GM12878 (cell line): ENCODE data around the gene GIGYF2. TPM values are rescaled to one million over a fixed set of nuclear protein-coding genes. Genes with fewer than 3 reads are reported as not detected.

Source experiments
- ATAC-seq: fragments of 200-7000 bp; cut with Tn5 transposase; 3 replicates; pipeline ENCODE4 v1.9.1; 2020; ENCODE audit warnings: mild to moderate bottlenecking, moderate library complexity
- BruUV-seq: library from RNA; stranded (reverse); fragments of 400-500 nt; replicated peaks from 2 replicates; lab custom pipeline; 2021; lab: Mats Ljungman, UMichigan
- CTCF ChIA-PET: fragments of 300-600 bp; sonication (Branson Sonifier 250); formaldehyde crosslinking; extraction: SDS; loops from one replicate; lab custom pipeline; 2021; ENCODE audit warnings: inconsistent platforms; lab: Yijun Ruan, JAX
- POLR2A ChIA-PET: fragments of 350-600 bp; formaldehyde crosslinking; extraction: SDS; loops from one replicate; lab custom pipeline; 2021; ENCODE audit warnings: inconsistent platforms; lab: Charles Lee
- RAD21 ChIA-PET: fragments of 300-600 bp; sonication (Branson Sonifier 250); formaldehyde crosslinking; loops from one replicate; lab custom pipeline; 2023; ENCODE audit warnings: antibody characterized with exemption; ENCODE audit not compliant: unreplicated experiment; lab: Charles Lee
- SMC1A ChIA-PET: fragments of 300-600 bp; sonication (Branson Sonifier 250); formaldehyde crosslinking; loops from one replicate; lab custom pipeline; 2023; ENCODE audit not compliant: unreplicated experiment, uncharacterized antibody; lab: Charles Lee
- DNase-seq: peaks from one replicate; pipeline ENCODE4 v3.0.0-alpha.2; 2011; ENCODE audit warnings: low read depth, low spot score
- FAIRE-seq: peaks from 3 replicates; lab custom pipeline; 2011; peaks lifted over from hg19 to GRCh38; lab: Jason Lieb, UNC
- H2AFZ ChIP-seq: 2 replicates; pipeline ENCODE4 v1.6.0; 2011; ENCODE audit warnings: low read depth, low read length, control low read depth; ENCODE audit not compliant: control insufficient read depth
- H3K27ac ChIP-seq: 2 replicates; pipeline ENCODE4 v1.5.1; 2011; ENCODE audit warnings: control low read depth; ENCODE audit not compliant: control insufficient read depth, insufficient read depth
- H3K27me3 ChIP-seq, 2 experiments: replicated peaks in 1 of 2; 2 replicates each; pipeline versions ENCODE4 v1.6.0 to v1.6.1; 2011; ENCODE audit warnings: low read length in 1 of 2; ENCODE audit not compliant: control insufficient read depth in 2 of 2, insufficient read depth in 2 of 2
- H3K36me3 ChIP-seq, 2 experiments: 2 replicates each; pipeline ENCODE4 v1.5.1; 2011; ENCODE audit warnings: low read length in 1 of 2; ENCODE audit not compliant: control insufficient read depth in 2 of 2, insufficient read depth in 2 of 2
- H3K4me1 ChIP-seq: 2 replicates; pipeline ENCODE4 v1.6.1; 2011; ENCODE audit warnings: mild to moderate bottlenecking, low read length, moderate library complexity, mixed read lengths; ENCODE audit not compliant: control insufficient read depth, insufficient read depth
- H3K4me2 ChIP-seq: 2 replicates; pipeline ENCODE4 v1.6.0; 2011; ENCODE audit warnings: control low read depth; ENCODE audit not compliant: control insufficient read depth, insufficient read depth
- H3K4me3 ChIP-seq: fragments of 200-600 bp; sonication (generic); 2 replicates; pipeline ENCODE4 v1.5.1; 2016
- H3K79me2 ChIP-seq: 2 replicates; pipeline ENCODE4 v1.6.0; 2011; ENCODE audit warnings: low read length; ENCODE audit not compliant: control insufficient read depth, insufficient read depth
- H3K9ac ChIP-seq: 2 replicates; pipeline ENCODE4 v1.8.0; 2011; ENCODE audit warnings: low read length, control low read depth, mixed read lengths; ENCODE audit not compliant: control insufficient read depth, insufficient read depth
- H3K9me3 ChIP-seq: replicated peaks from 3 replicates; pipeline ENCODE4 v1.5.1; 2011; ENCODE audit warnings: mild to moderate bottlenecking, low read length; ENCODE audit not compliant: control insufficient read depth, insufficient read depth
- H4K20me1 ChIP-seq: 2 replicates; pipeline ENCODE4 v1.6.0; 2011; ENCODE audit not compliant: control insufficient read depth, insufficient read depth
- BCL11A ChIP-seq: IDR thresholded peaks from 2 replicates; pipeline ENCODE4 v1.6.1; 2011; ENCODE audit warnings: low read depth, low read length
- EGR1 ChIP-seq, 2 experiments: IDR thresholded peaks; 1 replicate in 1 of 2; 2 replicates in 1 of 2; pipeline ENCODE4 v1.6.1; 2011 to 2012; ENCODE audit warnings: low read depth in 2 of 2, low read length in 2 of 2, borderline replicate concordance in 1 of 2, mild to moderate bottlenecking in 1 of 2, moderate library complexity in 1 of 2
- HDGF ChIP-seq: fragments of 450-650 bp; IDR thresholded peaks from 2 replicates; pipeline ENCODE4 v1.6.1; 2016; ENCODE audit warnings: antibody characterized with exemption
- IRF3 ChIP-seq: fragments of 450-650 bp; IDR thresholded peaks from 2 replicates; pipeline ENCODE4 v1.6.1; 2014; ENCODE audit warnings: mild to moderate bottlenecking
- MXI1 ChIP-seq: fragments of 150-350 bp; IDR thresholded peaks from 2 replicates; pipeline ENCODE4 v1.6.1; 2011; ENCODE audit warnings: low read depth, mild to moderate bottlenecking, inconsistent platforms, low read length, improper control_type of control experiment
- RUNX3 ChIP-seq: IDR thresholded peaks from 2 replicates; pipeline ENCODE4 v1.6.1; 2012; ENCODE audit warnings: low read length, inconsistent platforms
- SREBF1 ChIP-seq: IDR thresholded peaks from 2 replicates; pipeline ENCODE4 v1.6.1; 2012; ENCODE audit warnings: mild to moderate bottlenecking, low read length
- STAT3 ChIP-seq: IDR thresholded peaks from 2 replicates; pipeline ENCODE4 v1.6.1; 2011; ENCODE audit warnings: low read depth, low read length, improper control_type of control experiment
- TCF12 ChIP-seq: IDR thresholded peaks from 2 replicates; pipeline ENCODE4 v1.6.1; 2011; ENCODE audit warnings: low read depth, mild to moderate bottlenecking, low read length
- ZBED1 ChIP-seq: IDR thresholded peaks from 2 replicates; pipeline ENCODE4 v1.6.1; 2016; ENCODE audit warnings: borderline replicate concordance
- ZNF24 ChIP-seq: fragments of 450-650 bp; IDR thresholded peaks from 2 replicates; pipeline ENCODE4 v1.6.1; 2017; ENCODE audit warnings: antibody characterized with exemption, mild to moderate bottlenecking
- ZNF384 ChIP-seq: IDR thresholded peaks from 2 replicates; pipeline ENCODE4 v1.6.1; 2012; ENCODE audit warnings: low read depth, mild to moderate bottlenecking, low read length, improper control_type of control experiment, borderline replicate concordance
- WGBS: methylation state at CpG from one replicate; pipeline ENCODE4 v1.1.6; 2016; ENCODE audit warnings: low lambda C conversion rate; ENCODE audit not compliant: insufficient replicate concordance, insufficient coverage; ENCODE audit errors: missing lambda C conversion rate; 5-methylcytosine and 5-hydroxymethylcytosine counted together
- in situ Hi-C: fragments of 300-500 bp; cut with MboI; formaldehyde crosslinking; loops from 9 replicates; pipeline ENCODE4 v1.14.3; 2018; ENCODE audit warnings: mixed read lengths
- intact Hi-C: fragments of 100-400 bp; cut with micrococcal nuclease; formaldehyde crosslinking; loops from one replicate; pipeline ENCODE4 v1.14.2; 2022; ENCODE audit not compliant: unreplicated experiment
- polyA plus RNA-seq, 11 experiments: library from polyadenylated mRNA; depleted of rRNA in 4 of 11; unstranded in 6 of 11; stranded (reverse) in 5 of 11; fragments of >200 nt; fragmentation: Nextera tagmentation in 4 of 11; fragmentation: Illumina TruSeq in 1 of 11; extraction: Ambion mirVana in 4 of 11; extraction: Trizol in 1 of 11; gene quantifications; 1 replicate in 1 of 11; 2 replicates in 10 of 11; pipeline versions ENCODE4 v1.2.1 to v1.2.3, GENCODE V29; 2011 to 2016; ENCODE audit warnings: inconsistent platforms in 2 of 11, missing spikeins in 2 of 11, low read depth in 1 of 11
- total RNA-seq, 4 experiments: library from RNA; depleted of rRNA in 3 of 4; stranded (reverse); fragments of >200 nt in 3 of 4; fragmentation: Illumina TruSeq in 1 of 4; extraction: Trizol in 1 of 4; gene quantifications; 2 replicates each; pipeline versions ENCODE4 v1.2.1 to v1.2.3, GENCODE V29; 2013 to 2021
- TF ChIP-seq, protein P1 (sequence below): IDR thresholded peaks from 2 replicates; pipeline ENCODE4 v1.6.1; 2012; ENCODE audit warnings: mild to moderate bottlenecking, low read depth, low read length

The GIGYF2 gene
- total and polyA plus RNA-seq, 10 of the 15 experiments (the other 5 are each of a cell fraction or from before 2014, with no cell fraction given): 12.2 to 47.2 (median 39.0) TPM

- no TSS peak for BruUV-seq
- ATAC-seq (peak; percentile 49; the same call in 2 of the 3 replicates), FAIRE-seq (no peak), DNase-seq (no peak)
- TF ChIP-seq TCF12 (0 out of 2 replicates have a peak, but pooled peaks have one; percentile 70), IRF3 (no peak)
- Histone ChIP-seq H3K9ac (peak overlapping the region; percentile 89), H3K27me3 (no peaks in the 10 kb centered on the region), H3K27ac (peak overlapping the region; percentile 66), H3K9me3 (no peaks in the 10 kb centered on the region), H3K4me3 (peak overlapping the region; percentile 87), H3K4me1 (peaks cover 4% of the 10 kb centered on the region; the same call in 1 of the 2 replicates), H3K36me3 (no peaks in the 10 kb centered on the region), H3K79me2 (peaks cover 49% of the 10 kb centered on the region), H2AFZ (peak overlapping the region; percentile 83), H3K4me2 (peak overlapping the region; percentile 87), H4K20me1 (no peaks in the 10 kb centered on the region)
- ChIA-PET SMC1A (no interaction called here), RAD21 (interaction anchor here (0.6 kb wide), 1 partner anchor 262 kb away, joined by 3 read pairs; no protein-coding TSS in a partner anchor), CTCF (interaction anchor here (1.4 kb wide), 1 partner anchor 22 kb away, joined by 3 read pairs; no protein-coding TSS in a partner anchor), POLR2A (no interaction called here)
- in situ Hi-C loops (no loop called here), intact Hi-C loops (no loop called here)
- 2% methylated on average over 11 of the region's 11 CpGs for WGBS
These were observed 628 bp downstream of the GIGYF2 start for GRCh38 chr2:232697807-232698110.

- H3K36me3 ChIP-seq: peaks cover 0 to 3% of the 10 kb centered on the region in 2 experiments; a peak in 1 of 4 replicates
- POLR2A ChIA-PET: interaction anchor here (0.5 to 1.1 kb wide), 2 partner anchors 11 to 123 kb away, joined by 3 to 4 read pairs; no protein-coding TSS in a partner anchor
- 0 out of 2 replicates have a peak overlapping the region, but pooled peaks have one; percentile 2 for H3K27ac ChIP-seq
- TSS peak; percentile 66 for BruUV-seq
- in situ Hi-C loops (no loop called here), intact Hi-C loops (no loop called here)
- ATAC-seq: no peak
- no peaks in the 10 kb centered on the region for H4K20me1 ChIP-seq
- SMC1A ChIA-PET: interaction anchor here (0.7 kb wide), 1 partner anchor 648 kb away, joined by 3 read pairs; no protein-coding TSS in a partner anchor
- RAD21 ChIA-PET: no interaction called here
- no peak for FAIRE-seq
- H3K9ac ChIP-seq: peak overlapping the region; percentile 89; the same call in 1 of the 2 replicates
- no peak overlapping the region for H2AFZ ChIP-seq
- peaks cover 51% of the 10 kb centered on the region for H3K79me2 ChIP-seq
- H3K4me1 ChIP-seq: peaks cover 4% of the 10 kb centered on the region; the same call in 1 of the 2 replicates
- H3K9me3 ChIP-seq: no peaks in the 10 kb centered on the region
- peak overlapping the region; percentile 87 for H3K4me2 ChIP-seq
- H3K27me3 ChIP-seq: no peaks in the 10 kb centered on the region
- H3K4me3 ChIP-seq: peak overlapping the region; percentile 87
- WGBS: 51% methylated on average over 4 of the region's 4 CpGs
- DNase-seq: no peak
- CTCF ChIA-PET: interaction anchor here (1.4 kb wide), 1 partner anchor 21 kb away, joined by 3 read pairs; no protein-coding TSS in a partner anchor
- TF ChIP-seq STAT3: 0 out of 2 replicates have a peak, but pooled peaks have one; percentile 30
- 0 out of 2 replicates have a peak, but pooled peaks have one; percentile 49 for TF ChIP-seq MXI1
- TF ChIP-seq EGR1 (IDR thresholded peaks at IDR 0.05; ENCODE audit: borderline replicate concordance in 1 of 2, low read depth in 2 of 2, low read length in 2 of 2): no peak
- TF ChIP-seq ZNF24: peak; percentile 79
- no peak for TF ChIP-seq ZNF384
- TF ChIP-seq SREBF1: no peak
- no peak for TF ChIP-seq ZBED1
- TF ChIP-seq HDGF: no peak
- TF ChIP-seq, protein P1, sequence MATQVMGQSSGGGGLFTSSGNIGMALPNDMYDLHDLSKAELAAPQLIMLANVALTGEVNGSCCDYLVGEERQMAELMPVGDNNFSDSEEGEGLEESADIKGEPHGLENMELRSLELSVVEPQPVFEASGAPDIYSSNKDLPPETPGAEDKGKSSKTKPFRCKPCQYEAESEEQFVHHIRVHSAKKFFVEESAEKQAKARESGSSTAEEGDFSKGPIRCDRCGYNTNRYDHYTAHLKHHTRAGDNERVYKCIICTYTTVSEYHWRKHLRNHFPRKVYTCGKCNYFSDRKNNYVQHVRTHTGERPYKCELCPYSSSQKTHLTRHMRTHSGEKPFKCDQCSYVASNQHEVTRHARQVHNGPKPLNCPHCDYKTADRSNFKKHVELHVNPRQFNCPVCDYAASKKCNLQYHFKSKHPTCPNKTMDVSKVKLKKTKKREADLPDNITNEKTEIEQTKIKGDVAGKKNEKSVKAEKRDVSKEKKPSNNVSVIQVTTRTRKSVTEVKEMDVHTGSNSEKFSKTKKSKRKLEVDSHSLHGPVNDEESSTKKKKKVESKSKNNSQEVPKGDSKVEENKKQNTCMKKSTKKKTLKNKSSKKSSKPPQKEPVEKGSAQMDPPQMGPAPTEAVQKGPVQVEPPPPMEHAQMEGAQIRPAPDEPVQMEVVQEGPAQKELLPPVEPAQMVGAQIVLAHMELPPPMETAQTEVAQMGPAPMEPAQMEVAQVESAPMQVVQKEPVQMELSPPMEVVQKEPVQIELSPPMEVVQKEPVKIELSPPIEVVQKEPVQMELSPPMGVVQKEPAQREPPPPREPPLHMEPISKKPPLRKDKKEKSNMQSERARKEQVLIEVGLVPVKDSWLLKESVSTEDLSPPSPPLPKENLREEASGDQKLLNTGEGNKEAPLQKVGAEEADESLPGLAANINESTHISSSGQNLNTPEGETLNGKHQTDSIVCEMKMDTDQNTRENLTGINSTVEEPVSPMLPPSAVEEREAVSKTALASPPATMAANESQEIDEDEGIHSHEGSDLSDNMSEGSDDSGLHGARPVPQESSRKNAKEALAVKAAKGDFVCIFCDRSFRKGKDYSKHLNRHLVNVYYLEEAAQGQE: no peak
- no peak for TF ChIP-seq BCL11A
- peak; percentile 6; the same call in 1 of the 2 replicates for TF ChIP-seq RUNX3
These were observed 1.5 kb downstream of the GIGYF2 start for GRCh38 chr2:232698556-232699091.
